Measurements from ENCODE around the gene PBXIP1.

Gene PBXIP1

GRCh38 chr1:154994591-154994990 lies 38.7 kb upstream of the PBXIP1 start:
- Histone ChIP-seq H3K27me3 (no peaks in the 10 kb centered on the region), H3K9me3 (no peaks in the 10 kb centered on the region), H3K36me3 (peaks cover 18% of the 10 kb centered on the region), H3K4me1 (peaks cover 3% of the 10 kb centered on the region; the same call in 1 of the 2 replicates), H3K4me3 (ENCODE audit: low read depth, low read length) (no peak overlapping the region)
- no peak for DNase-seq
- TF ChIP-seq CTCF (IDR thresholded peaks at IDR 0.05; ENCODE audit: low read depth, low read length), result no peak

- Histone ChIP-seq H3K36me3 (peaks cover 22% of the 10 kb centered on the region), H3K9me3 (no peaks in the 10 kb centered on the region), H3K27me3 (no peaks in the 10 kb centered on the region), H3K4me3 (ENCODE audit: low read depth, low read length) (no peak overlapping the region), H3K4me1 (peaks cover 3% of the 10 kb centered on the region; the same call in 1 of the 2 replicates)
- no peak for TF ChIP-seq CTCF (IDR thresholded peaks at IDR 0.05; ENCODE audit: low read depth, low read length)
- no peak for DNase-seq
Measured at GRCh38 chr1:154994269-154994587, 38.3 kb upstream of the PBXIP1 start.

GRCh38 chr1:154993572-154994268 lies 37.8 kb upstream of the PBXIP1 start, which contains the start of gene LENEP:
LENEP (plus strand) TSS chr1:154993586; CDS start chr1:154993608, 22 bp downstream.
- TF ChIP-seq CTCF (IDR thresholded peaks at IDR 0.05; ENCODE audit: low read depth, low read length), result no peak
- no peak for DNase-seq
- Histone ChIP-seq H3K9me3 (no peaks in the 10 kb centered on the region), H3K4me3 (ENCODE audit: low read depth, low read length) (no peak within 1 kb of the TSS), H3K4me1 (peaks cover under 1% of the 10 kb centered on the region; the same call in 1 of the 2 replicates), H3K27me3 (no peaks in the 10 kb centered on the region), H3K36me3 (peaks cover 27% of the 10 kb centered on the region)

- TF ChIP-seq CTCF (IDR thresholded peaks at IDR 0.05; ENCODE audit: low read depth, low read length), result peak; percentile 36
- Histone ChIP-seq H3K4me1 (no peaks in the 10 kb centered on the region), H3K36me3 (peaks cover 34% of the 10 kb centered on the region), H3K27me3 (no peaks in the 10 kb centered on the region), H3K9me3 (no peaks in the 10 kb centered on the region), H3K4me3 (ENCODE audit: low read depth, low read length) (no peak overlapping the region)
- DNase-seq, result peak; percentile 56
Measured at GRCh38 chr1:154992721-154993571, 37.0 kb upstream of the PBXIP1 start.

- no peaks in the 10 kb centered on the region for H3K4me1 ChIP-seq
- no peak for TF ChIP-seq CTCF (IDR thresholded peaks at IDR 0.05; ENCODE audit: low read depth, low read length)
- DNase-seq, result no peak
- H3K9me3 ChIP-seq, result no peaks in the 10 kb centered on the region
- H3K36me3 ChIP-seq, result peaks cover 54% of the 10 kb centered on the region
- no peaks in the 10 kb centered on the region for H3K27me3 ChIP-seq
- H3K4me3 ChIP-seq (ENCODE audit: low read depth, low read length), result no peak overlapping the region
Measured at GRCh38 chr1:154990276-154990675, 34.4 kb upstream of the PBXIP1 start.

All from BE2C (cell line).